GM21528 (cell line): ENCODE results near the gene ZSWIM2.
"Not testable (repeated sequence)": the region's sequence is repeated elsewhere in the genome, so short reads cannot be mapped to it uniquely, and the experiment has no call there.

Experiments
- ATAC-seq: cut with Tn5 transposase; IDR thresholded peaks from one replicate; pipeline ENCODE4 v1.9.1; 2021; ENCODE audit warnings: mild to moderate bottlenecking, moderate library complexity; ENCODE audit not compliant: unreplicated experiment, low FRiP score

Gene ZSWIM2

GRCh38 chr2:186848873-186849578 is at the start of gene ZSWIM2:
ZSWIM2 (minus strand) TSS chr2:186849170; CDS start chr2:186849130, 40 bp downstream.
- no peak for ATAC-seq

GRCh38 chr2:186896220-186896619 is 47.2 kb upstream of the ZSWIM2 start:
- ATAC-seq: not testable (repeated sequence)

- no peak for ATAC-seq
Measured at GRCh38 chr2:186895451-186895850, 46.5 kb upstream of the ZSWIM2 start.

GRCh38 chr2:186894478-186894877 is 45.5 kb upstream of the ZSWIM2 start:
- ATAC-seq: no peak

GRCh38 chr2:186892821-186893220 is 43.9 kb upstream of the ZSWIM2 start:
- no peak for ATAC-seq

GRCh38 chr2:186891185-186891621 is 42.2 kb upstream of the ZSWIM2 start:
- no peak for ATAC-seq

- no peak for ATAC-seq
Measured at GRCh38 chr2:186889101-186889879, 40.3 kb upstream of the ZSWIM2 start.

- ATAC-seq: no peak
Measured at GRCh38 chr2:186887107-186888090, 38.4 kb upstream of the ZSWIM2 start.

GRCh38 chr2:186884587-186884986 is 35.6 kb upstream of the ZSWIM2 start:
- no peak for ATAC-seq

GRCh38 chr2:186883666-186884065 is 34.7 kb upstream of the ZSWIM2 start:
- ATAC-seq: no peak

GRCh38 chr2:186882511-186883071 is 33.6 kb upstream of the ZSWIM2 start:
- ATAC-seq: no peak

GRCh38 chr2:186881660-186882059 is 32.7 kb upstream of the ZSWIM2 start:
- ATAC-seq: no peak

- no peak for ATAC-seq
Measured at GRCh38 chr2:186879312-186879711, 30.3 kb upstream of the ZSWIM2 start.

- ATAC-seq: no peak
Measured at GRCh38 chr2:186874713-186875112, 25.7 kb upstream of the ZSWIM2 start.

GRCh38 chr2:186871881-186872280 is 22.9 kb upstream of the ZSWIM2 start:
- no peak for ATAC-seq

GRCh38 chr2:186868344-186868743 is 19.4 kb upstream of the ZSWIM2 start:
- ATAC-seq: no peak

- ATAC-seq: no peak
Measured at GRCh38 chr2:186862869-186863709, 14.1 kb upstream of the ZSWIM2 start.

- ATAC-seq: no peak
Measured at GRCh38 chr2:186855216-186855615, 6.2 kb upstream of the ZSWIM2 start.

GRCh38 chr2:186853951-186854350 is 5.0 kb upstream of the ZSWIM2 start:
- no peak for ATAC-seq
